Liver (tissue), 9 donors: ENCODE results near the gene TTC36. TPM values are rescaled to one million over a fixed set of nuclear protein-coding genes. Genes with fewer than 3 reads are reported as not detected.

ENCODE experiments used
- DNase-seq: peaks from one replicate; pipeline ENCODE4 v3.0.0-alpha.2; 2017; ENCODE audit warnings: low spot score
- H3K27ac ChIP-seq, 2 donors: one replicate each; pipeline ENCODE4 v1.7.0; 2013; ENCODE audit warnings: inconsistent platforms in 2 of 2, low read length in 2 of 2, control low read depth in 1 of 2, low read depth in 1 of 2, mild to moderate bottlenecking in 1 of 2
- H3K27me3 ChIP-seq, 4 donors: one replicate each; pipeline versions ENCODE4 v1.6.1 to v1.7.0; 2013; ENCODE audit warnings: low read length in 3 of 4, inconsistent platforms in 1 of 4, mild to moderate bottlenecking in 1 of 4, moderate library complexity in 1 of 4; ENCODE audit not compliant: control insufficient read depth in 4 of 4, insufficient read depth in 4 of 4
- H3K36me3 ChIP-seq, 4 donors: one replicate each; pipeline versions ENCODE4 v1.6.1 to v1.7.0; 2013; ENCODE audit warnings: low read length in 3 of 4, mild to moderate bottlenecking in 3 of 4, low read depth in 1 of 4, moderate library complexity in 1 of 4; ENCODE audit not compliant: control insufficient read depth in 4 of 4, insufficient read depth in 3 of 4
- H3K4me1 ChIP-seq, 4 donors: one replicate each; pipeline versions ENCODE4 v1.6.1 to v1.7.0; 2013; ENCODE audit warnings: low read length in 3 of 4, mild to moderate bottlenecking in 3 of 4, moderate library complexity in 1 of 4; ENCODE audit not compliant: control insufficient read depth in 4 of 4, insufficient read depth in 4 of 4
- H3K4me3 ChIP-seq, 3 donors: one replicate each; pipeline versions ENCODE4 v1.6.1 to v1.7.0; 2013; ENCODE audit warnings: low read length in 3 of 3, control low read depth in 1 of 3, low read depth in 1 of 3, mild to moderate bottlenecking in 1 of 3
- H3K9ac ChIP-seq, 2 donors: one replicate each; pipeline ENCODE4 v1.7.0; 2013; ENCODE audit warnings: low read length in 2 of 2, mild to moderate bottlenecking in 2 of 2, moderate library complexity in 2 of 2, control low read depth in 1 of 2, low read depth in 1 of 2
- H3K9me3 ChIP-seq, 4 donors: one replicate each; pipeline versions ENCODE4 v1.6.1 to v1.7.0; 2013; ENCODE audit warnings: low read length in 3 of 4; ENCODE audit not compliant: control insufficient read depth in 4 of 4
- ATF3 ChIP-seq: IDR thresholded peaks from 2 replicates; pipeline ENCODE4 v1.6.1; 2016; ENCODE audit warnings: antibody characterized with exemption
- FOXA1 ChIP-seq: IDR thresholded peaks from 2 replicates; pipeline ENCODE4 v1.6.1; 2016; ENCODE audit warnings: antibody characterized with exemption
- GABPA ChIP-seq, 2 donors: IDR thresholded peaks in 1 of 2; conservative IDR thresholded peaks in 1 of 2; 2 replicates each; pipeline ENCODE4 v1.6.1; 2016; ENCODE audit warnings: antibody characterized with exemption in 2 of 2, mild to moderate bottlenecking in 1 of 2, moderate library complexity in 1 of 2
- HNF4G ChIP-seq: IDR thresholded peaks from 2 replicates; pipeline ENCODE4 v1.6.1; 2016; ENCODE audit warnings: antibody characterized with exemption
- MAX ChIP-seq: IDR thresholded peaks from 2 replicates; pipeline ENCODE4 v1.6.1; 2016; ENCODE audit warnings: antibody characterized with exemption
- RAD21 ChIP-seq, 2 donors: IDR thresholded peaks; 2 replicates each; pipeline ENCODE4 v1.6.1; 2016; ENCODE audit warnings: antibody characterized with exemption in 2 of 2, mild to moderate bottlenecking in 2 of 2
- SP1 ChIP-seq: IDR thresholded peaks from 2 replicates; pipeline ENCODE4 v1.6.1; 2018; ENCODE audit warnings: antibody characterized with exemption, mild to moderate bottlenecking
- TAF1 ChIP-seq: conservative IDR thresholded peaks from 2 replicates; pipeline ENCODE4 v1.6.1; 2016; ENCODE audit warnings: antibody characterized with exemption, mild to moderate bottlenecking
- WGBS: extraction: QIAGEN DNeasy Blood & Tissue Kit; methylation state at CpG from one replicate; pipeline ENCODE4 v1.1.7; 2013; 5-methylcytosine and 5-hydroxymethylcytosine counted together
- polyA plus RNA-seq, 2 donors: library from polyadenylated mRNA; stranded (reverse) in 1 of 2; unstranded in 1 of 2; fragments of 200-250 nt in 1 of 2; fragments of >200 nt in 1 of 2; fragmentation: Nextera tagmentation in 1 of 2; extraction: Ambion mirVana in 1 of 2; gene quantifications; one replicate each; pipeline versions ENCODE4 v1.2.1 to v1.2.3, GENCODE V29; 2013 to 2015
- total RNA-seq, 2 donors: library from RNA; depleted of rRNA; stranded (reverse); fragments of >200 nt; gene quantifications; one replicate each; pipeline ENCODE4 v1.2.3, GENCODE V29; 2014
- TF ChIP-seq, protein P1 (sequence below): fragments of 150-350 bp; IDR thresholded peaks from 2 replicates; pipeline ENCODE4 v1.5.1; 2017; ENCODE audit warnings: improper control_type of control experiment, low read depth, low read length; ENCODE audit not compliant: missing input control
- TF ChIP-seq, protein P2 (sequence below): IDR thresholded peaks from 2 replicates; pipeline ENCODE4 v1.6.1; 2016; ENCODE audit warnings: antibody characterized with exemption, mild to moderate bottlenecking
- donor health status: healthy.
- donor health status: healthy.
- donor health status: healthy.
- donor health status: healthy.
- donor health status: healthy.

Gene TTC36
- total and polyA plus RNA-seq, 4 donors = 2.0 to 66.1 (median 34.8) TPM

DNA sequence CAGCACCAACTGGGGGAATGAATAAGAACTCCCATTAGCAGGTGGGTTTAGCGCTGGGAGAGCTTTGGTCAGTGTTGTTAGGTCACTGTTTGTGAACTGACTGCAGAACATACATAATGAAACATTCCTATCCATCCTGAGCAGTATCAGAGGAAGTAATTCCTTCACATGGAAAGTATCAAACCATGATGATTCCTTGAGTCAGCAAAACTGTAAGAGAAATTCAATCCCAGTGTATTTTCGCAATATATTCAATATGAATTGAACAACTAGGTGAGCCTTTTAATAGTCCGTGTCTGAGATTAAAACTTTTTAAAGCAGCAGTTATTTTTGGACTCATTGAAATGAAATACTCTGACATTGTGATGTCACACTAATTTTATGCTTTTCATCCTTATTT lies 42.9 kb upstream of the TTC36 start:
- H3K9ac ChIP-seq = no peak overlapping the region
- no peak overlapping the region for H3K4me3 ChIP-seq
- no peaks in the 10 kb centered on the region for H3K27me3 ChIP-seq
- WGBS = 95% methylated on average over 3 of the region's 3 CpGs
- no peak for DNase-seq
- no peak overlapping the region for H3K27ac ChIP-seq
- H3K9me3 ChIP-seq = no peaks in the 10 kb centered on the region
- H3K36me3 ChIP-seq = peaks cover 3 to 66% (median 46%) of the 10 kb centered on the region in 4 donors
- no peaks in the 10 kb centered on the region for H3K4me1 ChIP-seq
- TF ChIP-seq MAX (no peak), SP1 (no peak), FOXA1 (no peak)

- Histone ChIP-seq H3K9ac (no peak overlapping the region), H3K4me1 (no peaks in the 10 kb centered on the region), H3K36me3 (peaks cover 3 to 68% (median 48%) of the 10 kb centered on the region in 4 donors), H3K27ac (no peak overlapping the region), H3K9me3 (no peaks in the 10 kb centered on the region), H3K4me3 (no peak overlapping the region), H3K27me3 (no peaks in the 10 kb centered on the region)
- TF ChIP-seq RAD21 (IDR thresholded peaks at IDR 0.05) = peak; percentile 6 to 31
- no peak for TF ChIP-seq HNF4G
- no peak for DNase-seq
Measured at GRCh38 chr11:118485273-118485672, 42.0 kb upstream of the TTC36 start.

DNA sequence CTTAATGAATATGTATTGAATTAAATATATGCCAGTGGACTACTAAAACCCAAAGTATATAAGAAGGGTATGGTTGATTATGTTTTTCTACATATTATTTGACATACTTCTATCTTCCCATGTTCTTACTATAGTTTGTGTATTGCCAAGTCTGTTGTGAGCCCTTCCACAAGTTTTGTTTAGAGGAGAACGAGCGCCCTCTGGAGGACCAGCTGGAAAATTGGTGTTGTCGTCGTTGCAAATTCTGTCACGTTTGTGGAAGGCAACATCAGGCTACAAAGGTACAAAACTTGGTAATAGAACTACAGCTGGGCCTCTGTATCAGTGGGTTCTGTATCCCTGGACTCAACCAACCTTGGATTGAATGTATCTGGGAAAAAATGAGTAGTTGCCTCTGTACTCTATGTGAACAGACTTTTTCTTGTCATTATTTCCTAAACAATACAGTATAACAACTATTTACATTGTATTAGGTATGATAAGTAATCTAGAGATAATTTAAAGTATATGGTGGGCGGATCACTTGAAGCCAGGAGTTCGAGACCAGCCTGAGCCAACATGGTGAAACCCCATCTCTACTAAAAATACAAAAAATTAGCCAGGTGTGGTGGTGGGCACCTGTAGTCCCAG lies 38.7 kb upstream of the TTC36 start:
- peak; percentile 84 for DNase-seq
- 28% methylated on average over 7 of the region's 7 CpGs for WGBS
- H3K9me3 ChIP-seq = no peaks in the 10 kb centered on the region

More for the DNA sequence above, 38.7 kb upstream of the TTC36 start:
- Histone ChIP-seq H3K4me1 (no peaks in the 10 kb centered on the region), H3K36me3 (peaks cover 1 to 61% (median 47%) of the 10 kb centered on the region in 4 donors), H3K4me3 (no peak overlapping the region), H3K27me3 (no peaks in the 10 kb centered on the region), H3K27ac (no peak overlapping the region), H3K9ac (no peak overlapping the region)
- TF ChIP-seq RAD21 (IDR thresholded peaks at IDR 0.05) (peak; percentile 95 to 97), TAF1 (no peak), SP1 (no peak), HNF4G (no peak), GABPA (IDR thresholded peaks at IDR 0.05 in 1 of 2, conservative IDR thresholded peaks at IDR 0.05 in 1 of 2) (no peak), MAX (no peak), ATF3 (peak; percentile 47)
- TF ChIP-seq, protein P1, sequence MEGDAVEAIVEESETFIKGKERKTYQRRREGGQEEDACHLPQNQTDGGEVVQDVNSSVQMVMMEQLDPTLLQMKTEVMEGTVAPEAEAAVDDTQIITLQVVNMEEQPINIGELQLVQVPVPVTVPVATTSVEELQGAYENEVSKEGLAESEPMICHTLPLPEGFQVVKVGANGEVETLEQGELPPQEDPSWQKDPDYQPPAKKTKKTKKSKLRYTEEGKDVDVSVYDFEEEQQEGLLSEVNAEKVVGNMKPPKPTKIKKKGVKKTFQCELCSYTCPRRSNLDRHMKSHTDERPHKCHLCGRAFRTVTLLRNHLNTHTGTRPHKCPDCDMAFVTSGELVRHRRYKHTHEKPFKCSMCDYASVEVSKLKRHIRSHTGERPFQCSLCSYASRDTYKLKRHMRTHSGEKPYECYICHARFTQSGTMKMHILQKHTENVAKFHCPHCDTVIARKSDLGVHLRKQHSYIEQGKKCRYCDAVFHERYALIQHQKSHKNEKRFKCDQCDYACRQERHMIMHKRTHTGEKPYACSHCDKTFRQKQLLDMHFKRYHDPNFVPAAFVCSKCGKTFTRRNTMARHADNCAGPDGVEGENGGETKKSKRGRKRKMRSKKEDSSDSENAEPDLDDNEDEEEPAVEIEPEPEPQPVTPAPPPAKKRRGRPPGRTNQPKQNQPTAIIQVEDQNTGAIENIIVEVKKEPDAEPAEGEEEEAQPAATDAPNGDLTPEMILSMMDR = peak; percentile 80
- TF ChIP-seq, protein P2, sequence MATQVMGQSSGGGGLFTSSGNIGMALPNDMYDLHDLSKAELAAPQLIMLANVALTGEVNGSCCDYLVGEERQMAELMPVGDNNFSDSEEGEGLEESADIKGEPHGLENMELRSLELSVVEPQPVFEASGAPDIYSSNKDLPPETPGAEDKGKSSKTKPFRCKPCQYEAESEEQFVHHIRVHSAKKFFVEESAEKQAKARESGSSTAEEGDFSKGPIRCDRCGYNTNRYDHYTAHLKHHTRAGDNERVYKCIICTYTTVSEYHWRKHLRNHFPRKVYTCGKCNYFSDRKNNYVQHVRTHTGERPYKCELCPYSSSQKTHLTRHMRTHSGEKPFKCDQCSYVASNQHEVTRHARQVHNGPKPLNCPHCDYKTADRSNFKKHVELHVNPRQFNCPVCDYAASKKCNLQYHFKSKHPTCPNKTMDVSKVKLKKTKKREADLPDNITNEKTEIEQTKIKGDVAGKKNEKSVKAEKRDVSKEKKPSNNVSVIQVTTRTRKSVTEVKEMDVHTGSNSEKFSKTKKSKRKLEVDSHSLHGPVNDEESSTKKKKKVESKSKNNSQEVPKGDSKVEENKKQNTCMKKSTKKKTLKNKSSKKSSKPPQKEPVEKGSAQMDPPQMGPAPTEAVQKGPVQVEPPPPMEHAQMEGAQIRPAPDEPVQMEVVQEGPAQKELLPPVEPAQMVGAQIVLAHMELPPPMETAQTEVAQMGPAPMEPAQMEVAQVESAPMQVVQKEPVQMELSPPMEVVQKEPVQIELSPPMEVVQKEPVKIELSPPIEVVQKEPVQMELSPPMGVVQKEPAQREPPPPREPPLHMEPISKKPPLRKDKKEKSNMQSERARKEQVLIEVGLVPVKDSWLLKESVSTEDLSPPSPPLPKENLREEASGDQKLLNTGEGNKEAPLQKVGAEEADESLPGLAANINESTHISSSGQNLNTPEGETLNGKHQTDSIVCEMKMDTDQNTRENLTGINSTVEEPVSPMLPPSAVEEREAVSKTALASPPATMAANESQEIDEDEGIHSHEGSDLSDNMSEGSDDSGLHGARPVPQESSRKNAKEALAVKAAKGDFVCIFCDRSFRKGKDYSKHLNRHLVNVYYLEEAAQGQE = no peak
